Renal cortex interstitium (tissue), 11 donors: ENCODE measurements around the gene CCDC124. TPM values are rescaled to one million over a fixed set of nuclear protein-coding genes. Genes with fewer than 3 reads are reported as not detected.

ENCODE experiments used
- DNase-seq, 11 donors: peaks; one replicate each; pipeline ENCODE4 v3.0.0-alpha.2; 2013; ENCODE audit warnings: low read depth in 9 of 11, low spot score in 4 of 11; ENCODE audit errors: extremely low read depth in 1 of 11
- polyA plus RNA-seq, 3 donors: library from polyadenylated mRNA; unstranded; fragments of 120-200 nt; gene quantifications; one replicate each; pipeline ENCODE4 v1.2.1, GENCODE V29; 2013; ENCODE audit not compliant: insufficient read length in 3 of 3

Gene CCDC124
- polyA plus RNA-seq, 3 donors, result 46.5 to 87.2 (median 70.7) TPM

DNA sequence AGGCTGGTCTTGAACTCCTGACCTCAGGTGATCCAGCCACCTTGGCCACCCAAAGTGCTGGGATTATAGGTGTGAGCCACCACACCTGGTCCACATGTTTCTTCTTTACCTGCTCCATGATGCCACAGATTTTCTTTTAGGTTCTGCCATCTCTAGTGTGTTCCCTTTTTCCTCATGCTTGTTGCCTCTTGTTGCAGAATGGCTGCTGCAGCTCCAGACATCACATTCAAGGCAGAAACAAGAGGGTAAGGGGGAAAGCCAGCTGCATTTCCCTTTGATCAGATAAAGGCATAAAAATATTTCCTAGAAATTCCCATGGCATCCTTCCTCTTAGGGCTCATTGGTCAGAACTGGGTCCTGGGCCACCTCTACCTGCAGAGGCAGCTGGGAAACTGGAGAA is 12.3 kb upstream of the CCDC124 start:
- DNase-seq, result no peak

DNA sequence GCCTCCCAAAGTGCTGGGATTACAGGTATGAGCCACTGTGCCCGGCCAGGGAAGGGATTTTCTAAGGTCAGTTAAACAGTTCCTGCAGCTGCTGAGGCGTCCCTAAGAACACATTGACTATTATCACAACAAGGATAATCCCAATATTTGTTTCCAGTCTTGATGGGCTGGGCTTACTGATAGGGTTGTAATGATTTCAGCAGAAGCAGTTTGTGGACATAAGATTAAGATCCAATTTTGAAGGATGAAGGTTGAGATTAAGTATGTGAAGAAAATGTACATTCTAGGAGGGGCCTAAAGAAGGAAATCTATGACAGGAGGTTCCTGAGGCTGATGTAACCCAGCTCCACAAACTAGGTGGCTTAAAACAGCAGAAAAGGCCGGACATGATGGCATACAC is 10.7 kb upstream of the CCDC124 start:
- no peak for DNase-seq

DNA sequence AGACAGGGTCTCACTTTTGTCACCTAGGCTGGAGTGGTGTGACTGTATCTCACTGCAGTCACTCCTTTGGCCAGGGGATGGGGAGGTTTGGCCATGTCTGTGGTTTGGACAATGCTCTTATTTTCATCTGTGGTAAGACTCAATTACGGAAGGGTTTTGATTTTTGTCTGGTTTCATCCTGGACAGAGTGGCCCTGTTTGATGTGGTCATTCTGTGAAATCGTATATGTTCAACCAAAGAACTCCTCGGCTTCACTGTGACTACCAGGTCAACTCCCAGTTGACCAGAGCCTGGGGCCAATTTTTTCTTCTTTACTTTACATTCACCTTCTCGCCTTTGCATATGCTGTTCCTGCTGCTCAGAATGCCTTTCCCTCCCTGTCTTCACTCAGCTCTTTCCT is 6.8 kb upstream of the CCDC124 start:
- DNase-seq, result no peak

DNA sequence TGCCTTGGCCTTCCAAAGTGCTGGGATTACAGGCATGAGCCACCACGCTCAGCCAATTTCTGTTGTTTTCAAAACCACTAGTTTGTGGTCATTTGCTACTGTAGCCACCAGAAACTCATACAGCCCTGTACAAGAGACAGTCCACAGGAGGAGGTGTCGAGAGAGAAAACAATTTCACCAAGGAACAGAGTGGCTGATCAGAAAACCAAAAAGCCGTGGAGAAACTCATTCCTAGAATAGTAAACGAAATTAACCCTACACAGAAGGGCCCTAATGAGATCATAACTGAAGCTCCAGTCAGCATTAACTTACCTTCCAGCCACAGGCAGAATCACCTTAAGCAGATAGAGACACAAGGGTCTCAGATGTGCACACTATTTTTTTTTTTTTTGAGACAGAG is 3.8 kb upstream of the CCDC124 start:
- DNase-seq, result no peak

DNA sequence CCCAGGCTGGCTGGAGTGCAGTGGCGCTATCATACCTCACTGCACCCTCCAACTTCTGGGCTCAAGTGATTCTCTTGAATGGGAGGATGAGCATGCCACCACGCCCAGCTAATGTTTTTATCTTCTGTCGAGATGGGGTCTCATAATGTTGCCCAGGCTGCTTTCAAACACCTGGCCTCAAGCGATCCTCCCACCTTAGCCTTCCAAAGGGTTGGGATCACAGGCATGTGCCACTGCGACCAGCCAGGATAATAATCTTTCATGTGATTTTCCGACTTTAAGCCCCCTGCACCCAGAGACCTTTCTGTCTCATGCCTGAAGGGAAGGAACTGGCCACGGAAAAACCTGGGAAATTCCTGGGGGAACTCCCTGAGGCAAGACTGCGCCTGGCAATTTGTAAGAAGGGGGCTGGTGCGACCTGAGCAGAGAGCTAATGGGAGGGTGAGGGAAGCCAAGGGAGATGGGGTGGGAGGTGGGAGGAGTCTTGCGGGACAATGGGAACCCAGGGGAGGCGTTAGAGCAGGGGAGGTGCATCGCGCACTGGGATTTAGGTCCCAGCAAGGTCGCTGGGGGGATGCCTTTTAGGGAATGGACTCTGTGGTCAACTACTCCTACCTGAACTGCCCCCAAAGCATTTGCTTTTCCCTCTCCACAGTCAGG is 1.2 kb upstream of the CCDC124 start:
- DNase-seq, result peak in 1 of 11 donors; percentile 10

DNA sequence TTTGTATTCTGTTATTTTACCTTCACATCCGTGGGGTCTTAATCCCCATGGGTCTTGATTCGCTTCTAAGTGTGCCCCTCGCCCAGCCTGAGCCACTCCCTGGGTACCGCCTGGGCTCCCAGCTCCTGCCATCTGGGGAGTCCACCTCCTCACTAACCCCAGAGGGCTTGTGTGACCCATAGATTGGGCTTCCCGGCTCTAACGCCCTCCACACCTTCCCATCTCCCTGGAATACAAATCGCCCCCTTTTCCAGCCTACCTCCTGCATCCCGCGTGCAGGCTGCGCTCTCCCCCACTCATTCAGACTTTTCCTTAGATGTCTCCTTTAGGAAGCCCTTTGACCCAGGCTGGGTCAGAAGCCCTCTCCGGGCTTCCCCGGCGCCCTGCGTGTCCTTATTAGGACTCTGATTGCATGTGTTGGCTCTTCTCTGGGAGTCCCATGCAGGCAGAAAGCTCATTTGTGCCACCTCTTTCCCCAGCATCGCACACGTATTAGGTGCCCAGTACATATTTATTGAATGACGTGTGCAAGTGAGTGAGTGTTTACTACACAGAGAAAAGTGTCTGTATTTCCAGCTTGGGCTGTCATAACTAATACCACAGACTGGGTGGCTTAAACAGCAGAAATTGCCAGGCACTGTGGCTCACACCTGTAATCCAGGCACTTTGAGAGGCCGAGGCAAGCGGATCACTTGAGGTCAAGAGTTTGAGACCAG is 757 bp downstream of the CCDC124 start:
- DNase-seq, result no peak

DNA sequence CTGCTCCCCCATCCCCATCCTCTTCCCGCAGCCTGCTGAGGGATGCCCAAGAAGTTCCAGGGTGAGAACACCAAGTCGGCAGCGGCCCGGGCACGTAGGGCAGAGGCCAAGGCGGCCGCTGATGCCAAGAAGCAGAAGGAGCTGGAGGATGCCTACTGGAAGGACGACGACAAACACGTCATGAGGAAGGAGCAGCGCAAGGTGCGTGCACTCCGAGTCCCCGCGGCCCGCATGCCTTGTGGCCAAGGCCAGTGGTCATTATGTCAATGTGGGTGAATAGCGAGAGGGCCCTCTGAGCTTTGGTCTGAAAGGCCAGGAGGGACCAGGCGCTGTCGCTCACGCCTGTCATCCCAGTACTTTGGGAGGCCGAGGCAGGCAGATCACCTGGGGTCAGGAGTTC is 3.6 kb downstream of the CCDC124 start:
- DNase-seq, result no peak

DNA sequence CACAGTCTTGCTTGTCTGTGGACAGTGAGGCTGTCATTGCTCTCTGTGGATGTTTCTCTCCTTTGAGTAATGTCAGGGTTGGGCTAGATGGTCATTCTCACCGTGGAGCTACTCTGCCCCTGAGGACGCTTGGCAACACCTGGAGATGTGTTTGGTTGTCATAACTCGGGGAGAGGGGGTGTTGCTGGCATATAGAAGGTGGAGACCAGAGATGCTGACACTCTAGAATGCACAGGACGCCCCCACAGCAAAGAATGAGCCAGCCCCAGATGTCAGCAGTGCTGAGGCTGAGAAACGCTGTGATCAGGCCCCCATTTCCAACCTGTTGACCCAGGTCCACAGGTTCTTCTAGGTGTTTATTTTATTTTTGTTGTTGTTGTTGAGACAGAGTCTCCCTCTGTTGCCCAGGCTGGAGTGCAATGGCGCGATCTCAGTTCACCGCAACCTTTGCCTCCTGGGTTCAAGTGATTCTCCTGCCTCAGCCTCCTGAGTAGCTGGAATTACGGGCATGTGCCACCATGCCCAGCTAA is 4.6 kb downstream of the CCDC124 start:
- no peak for DNase-seq

DNA sequence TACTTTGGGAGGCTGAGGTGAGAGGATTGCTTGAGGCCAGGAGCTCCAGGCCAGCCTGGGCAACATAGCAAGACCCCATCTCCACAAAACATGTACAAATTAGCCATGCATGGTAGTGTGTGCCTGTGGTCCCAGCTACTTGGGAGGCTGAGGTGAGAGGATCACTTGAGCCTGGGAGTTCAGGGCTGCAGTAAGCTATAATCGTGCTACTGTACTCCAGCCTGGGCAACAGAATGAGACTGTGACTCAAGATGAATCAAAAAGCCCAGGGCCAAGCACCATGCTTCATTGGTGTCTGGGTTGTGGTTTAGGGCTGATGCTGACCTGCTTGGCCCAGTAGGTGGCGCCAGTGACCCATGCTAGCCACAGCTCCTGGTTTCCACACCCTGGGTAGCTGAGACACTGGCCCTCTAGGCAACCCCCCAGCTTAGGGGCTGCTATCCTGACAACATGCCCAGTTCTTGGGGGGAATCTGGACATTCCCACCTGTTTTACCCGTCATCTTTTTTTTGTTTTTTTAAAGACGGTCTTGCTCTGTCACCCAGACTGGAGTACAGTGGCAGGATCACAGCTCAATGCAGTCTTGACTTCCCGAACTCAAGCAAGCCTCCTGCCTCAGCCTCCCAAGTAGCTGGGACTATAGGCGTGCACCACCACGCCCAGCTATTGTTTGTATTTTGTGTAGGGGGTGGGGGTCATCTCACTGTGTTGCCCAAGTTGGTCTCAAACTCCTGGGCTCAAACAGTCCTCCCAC is 5.5 kb downstream of the CCDC124 start:
- DNase-seq, result peak in 2 of 11 donors; percentile 51 to 59

DNA sequence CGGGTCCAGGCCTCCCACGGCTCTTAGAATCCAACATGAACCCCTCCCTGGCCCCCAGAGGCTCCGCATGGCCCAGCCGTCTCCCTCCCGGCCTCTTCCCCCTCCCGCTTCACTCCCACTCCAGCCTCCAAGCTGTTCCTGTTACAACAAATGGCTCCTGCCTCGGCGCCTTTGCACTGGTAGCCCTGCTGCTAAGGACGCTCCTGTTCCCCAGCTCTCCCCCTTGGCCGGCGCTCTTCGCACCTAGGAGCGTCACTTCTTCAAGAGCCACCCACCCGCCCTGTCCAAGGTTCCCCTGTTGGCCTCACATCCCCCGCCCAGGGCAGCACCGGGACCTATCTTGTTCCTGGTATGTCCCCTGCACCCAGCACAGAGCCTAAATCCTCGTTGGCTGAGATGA is 9.4 kb downstream of the CCDC124 start:
- no peak for DNase-seq

DNA sequence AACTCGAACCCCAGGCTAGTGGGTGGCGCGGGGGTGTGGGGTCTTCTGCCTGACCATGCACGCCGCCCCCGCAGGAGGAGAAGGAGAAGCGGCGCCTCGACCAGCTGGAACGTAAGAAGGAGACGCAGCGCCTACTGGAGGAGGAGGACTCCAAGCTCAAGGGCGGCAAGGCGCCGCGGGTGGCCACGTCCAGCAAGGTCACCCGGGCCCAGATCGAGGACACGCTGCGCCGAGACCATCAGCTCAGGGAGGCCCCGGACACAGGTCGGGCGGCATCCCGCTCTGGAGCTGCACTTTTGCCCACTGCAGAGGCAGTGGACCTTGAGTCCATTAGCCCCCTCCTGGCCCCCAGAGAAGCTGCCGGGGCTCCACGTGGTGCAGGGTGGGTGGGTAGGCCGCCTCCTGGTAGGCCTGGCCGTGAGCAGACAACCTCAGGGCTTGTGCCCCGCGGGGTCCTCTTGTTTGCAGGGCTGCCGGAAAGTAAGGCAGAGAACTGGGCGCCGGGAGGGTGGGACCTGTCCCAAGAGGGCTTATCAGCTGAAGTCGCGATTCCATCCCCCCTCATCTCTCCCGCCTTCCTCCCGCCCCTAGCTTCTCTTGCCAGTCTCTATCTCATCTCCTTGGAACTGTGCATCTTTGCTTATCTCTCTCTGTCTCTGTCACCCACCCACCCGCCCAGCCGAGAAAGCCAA is 9.9 kb downstream of the CCDC124 start:
- DNase-seq, result no peak

DNA sequence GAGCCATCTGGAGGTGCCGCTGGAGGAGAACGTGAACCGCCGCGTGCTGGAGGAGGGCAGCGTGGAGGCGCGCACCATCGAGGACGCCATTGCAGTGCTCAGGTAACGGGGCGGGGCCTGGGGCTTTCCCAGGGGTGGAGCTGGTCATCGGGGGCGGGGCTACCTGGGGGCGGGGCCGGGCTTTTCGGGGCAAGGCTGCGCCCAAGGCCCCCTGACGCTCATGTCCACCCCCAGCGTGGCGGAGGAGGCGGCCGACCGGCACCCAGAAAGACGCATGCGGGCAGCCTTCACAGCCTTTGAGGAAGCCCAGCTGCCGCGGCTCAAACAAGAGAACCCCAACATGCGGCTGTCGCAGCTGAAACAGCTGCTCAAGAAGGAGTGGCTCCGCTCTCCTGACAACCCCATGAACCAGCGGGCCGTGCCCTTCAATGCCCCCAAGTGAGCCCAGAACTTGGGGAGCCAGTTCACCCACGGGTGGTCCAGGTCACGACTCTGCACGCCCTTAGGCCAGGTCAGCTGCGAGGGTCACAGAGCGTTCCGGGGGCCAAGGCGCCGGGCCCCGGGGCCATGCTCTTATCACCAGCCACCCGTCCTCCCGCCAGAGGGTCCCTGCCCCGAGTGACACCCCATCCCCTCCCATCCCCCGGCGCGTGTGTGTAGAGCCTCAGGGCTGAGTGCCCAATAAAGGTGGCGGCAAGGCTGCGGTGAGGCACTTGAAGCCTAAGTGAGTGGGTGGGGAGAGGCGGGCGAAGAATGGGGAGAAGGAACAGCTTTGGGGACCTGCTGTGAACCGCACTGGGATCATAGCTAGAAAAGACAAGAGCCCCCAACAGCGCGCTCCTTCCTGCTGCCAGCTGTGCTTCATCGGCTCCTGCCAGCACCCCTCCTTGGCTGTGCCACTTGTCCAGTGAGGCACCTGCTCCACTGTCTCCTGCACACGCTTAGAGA is 10.7 kb downstream of the CCDC124 start:
- DNase-seq, result no peak

DNA sequence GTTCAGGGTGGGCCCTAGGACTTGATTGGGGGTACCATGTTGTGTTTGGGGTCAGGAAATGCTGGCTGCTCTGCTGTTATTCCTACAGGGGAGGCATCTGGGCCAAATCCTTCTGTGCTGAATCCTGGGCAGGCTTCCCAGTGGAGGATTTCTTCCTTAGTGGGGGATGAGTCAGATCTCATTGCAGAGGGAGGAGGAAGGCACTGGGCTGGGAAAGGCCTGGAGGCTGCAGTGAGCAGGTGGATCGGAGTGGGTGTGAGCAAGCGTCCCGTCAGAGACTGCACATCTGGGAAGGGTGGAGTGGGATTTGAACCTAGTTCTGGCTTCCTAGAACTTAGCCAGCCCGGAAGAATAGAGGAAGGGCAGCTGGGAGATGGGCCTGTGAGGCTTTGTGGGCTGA is 11.5 kb downstream of the CCDC124 start:
- DNase-seq, result no peak

DNA sequence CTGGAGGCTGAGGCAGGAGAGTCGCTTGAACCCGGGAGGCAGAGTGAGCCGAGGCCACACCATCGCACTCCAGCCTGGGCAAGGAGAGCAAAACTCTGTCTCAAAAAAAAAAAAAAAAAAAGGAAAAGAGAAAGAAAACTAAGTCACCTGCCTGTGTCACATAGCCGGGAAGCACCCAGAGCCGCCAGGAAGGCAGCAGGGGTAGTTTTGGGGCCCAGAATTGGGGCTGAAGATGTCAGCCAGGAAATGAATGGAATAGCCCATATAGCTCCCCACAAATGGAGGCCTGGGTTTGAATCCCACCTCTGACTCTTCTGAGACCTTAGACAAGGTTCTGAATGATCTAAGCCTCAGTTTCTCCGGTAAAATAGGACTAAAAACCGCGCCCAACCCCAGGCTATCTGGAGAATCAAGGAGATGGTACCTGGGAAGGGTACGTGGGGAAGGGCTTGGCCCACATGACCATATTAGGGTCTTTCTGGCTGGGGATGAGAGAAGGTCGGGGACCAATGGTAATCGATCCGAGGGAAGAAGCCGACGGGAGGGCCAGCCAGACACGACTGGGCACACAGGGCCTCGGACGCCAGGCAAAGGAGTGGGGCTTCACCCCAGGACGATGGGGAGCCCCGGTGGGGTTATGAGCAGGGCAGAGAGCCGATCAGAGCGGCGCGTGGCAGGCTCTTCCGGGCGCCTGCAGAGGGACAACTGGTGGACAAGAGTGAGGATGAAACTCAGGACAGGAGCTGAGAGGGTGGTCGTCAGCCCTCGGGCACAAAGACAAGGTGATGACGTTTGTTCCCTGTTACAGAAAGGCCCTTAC is 14.4 kb downstream of the CCDC124 start:
- no peak for DNase-seq

DNA sequence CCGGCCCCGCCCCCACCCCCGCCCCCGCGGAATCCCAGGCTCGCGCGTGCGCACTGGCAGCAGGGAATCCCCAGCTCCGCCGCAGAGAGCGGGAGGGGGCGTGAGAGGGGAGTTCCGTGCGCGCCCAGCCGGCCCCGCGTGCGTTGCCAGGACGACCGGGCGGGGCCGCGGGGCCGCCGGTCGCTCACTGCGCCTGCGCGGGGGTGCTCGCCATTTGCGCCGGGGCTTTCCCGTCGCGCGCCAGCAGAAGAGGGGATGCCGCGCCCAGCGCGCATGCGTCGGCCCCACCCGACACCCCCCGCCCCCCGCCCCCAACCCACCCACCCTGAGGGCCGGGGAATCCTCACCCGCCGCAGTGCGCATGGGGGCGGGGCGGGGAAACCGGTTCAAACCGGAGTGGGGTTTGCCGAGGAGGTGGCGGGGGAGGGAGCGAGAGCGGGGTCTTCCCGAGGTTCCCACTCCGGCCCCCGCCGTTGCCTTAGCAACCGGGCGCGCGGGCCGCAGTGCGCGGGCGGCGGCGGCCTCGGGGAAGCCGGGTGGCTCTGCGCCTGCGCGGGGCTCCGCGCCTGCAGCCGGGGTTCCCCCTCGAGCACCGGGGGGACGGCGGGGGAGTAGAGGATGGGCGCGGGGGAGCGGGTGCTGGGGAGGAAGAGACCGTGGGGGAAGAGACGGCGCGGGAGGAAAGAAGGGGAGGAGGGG is 15.1 kb downstream of the CCDC124 start:
- peak in 10 of 11 donors; percentile 87 to 96 (median 94) for DNase-seq

DNA sequence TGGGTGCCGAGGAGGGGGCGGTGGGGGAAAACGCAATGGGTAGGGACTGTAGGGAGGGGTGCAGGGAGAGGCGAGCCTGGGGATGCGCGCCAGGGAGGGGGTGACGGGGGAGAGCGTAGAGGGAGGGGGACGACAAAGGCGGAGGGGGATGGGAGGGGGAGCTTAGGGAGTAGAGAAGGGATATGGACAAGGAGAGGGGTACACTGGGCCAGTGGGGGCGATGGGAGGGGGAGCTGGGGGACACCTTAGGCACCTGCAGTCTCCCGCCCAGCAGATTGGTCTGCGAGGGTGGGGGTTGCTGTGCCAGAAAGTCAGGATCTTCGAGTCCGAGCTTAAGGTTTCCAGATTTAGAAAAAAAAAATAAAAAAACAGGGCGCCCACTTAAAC is 15.7 kb downstream of the CCDC124 start:
- no peak for DNase-seq
